GM18511 (cell line): ENCODE results near the gene PSD.

ENCODE experiments used
- ATAC-seq: cut with Tn5 transposase; IDR thresholded peaks from one replicate; pipeline ENCODE4 v1.9.1; 2021; ENCODE audit warnings: mild to moderate bottlenecking, moderate library complexity; ENCODE audit not compliant: unreplicated experiment

Gene PSD

DNA sequence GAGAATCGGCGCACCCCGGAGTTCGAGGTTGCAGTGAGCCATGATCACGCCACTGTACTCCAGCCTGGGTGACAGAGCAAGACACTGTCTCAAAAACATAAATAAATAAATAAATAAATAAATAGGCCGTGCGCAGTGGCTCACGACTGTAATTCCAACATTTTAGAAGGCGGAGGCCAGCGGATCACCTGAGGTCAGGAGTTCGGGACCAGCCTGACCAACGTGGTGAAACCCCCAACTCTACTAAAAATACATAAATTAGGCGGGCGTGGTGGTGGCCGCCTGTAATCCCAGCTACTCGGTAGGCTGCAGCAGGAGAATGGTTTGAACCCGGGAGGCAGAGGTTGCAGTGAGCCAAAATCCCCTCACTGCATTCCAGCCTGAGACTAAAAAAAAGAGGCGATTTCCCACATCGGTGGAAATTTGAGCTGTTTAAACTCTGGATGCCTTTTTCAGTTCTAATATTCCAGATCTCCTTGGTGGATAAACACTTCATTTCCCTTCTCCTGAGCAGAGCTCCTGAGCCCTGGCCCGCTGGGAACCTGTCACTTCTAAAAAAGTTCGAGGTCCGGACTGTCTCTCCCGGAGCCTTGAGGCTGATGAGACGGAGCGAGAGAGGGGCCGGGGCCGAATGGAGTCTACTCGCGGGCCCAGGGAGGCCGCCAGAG is 25.0 kb downstream of the PSD start:
- ATAC-seq: no peak

- ATAC-seq: no peak
Measured at GRCh38 chr10:102392306-102392705, 26.3 kb downstream of the PSD start.

GRCh38 chr10:102389894-102390293 is 28.7 kb downstream of the PSD start:
- ATAC-seq: no peak

DNA sequence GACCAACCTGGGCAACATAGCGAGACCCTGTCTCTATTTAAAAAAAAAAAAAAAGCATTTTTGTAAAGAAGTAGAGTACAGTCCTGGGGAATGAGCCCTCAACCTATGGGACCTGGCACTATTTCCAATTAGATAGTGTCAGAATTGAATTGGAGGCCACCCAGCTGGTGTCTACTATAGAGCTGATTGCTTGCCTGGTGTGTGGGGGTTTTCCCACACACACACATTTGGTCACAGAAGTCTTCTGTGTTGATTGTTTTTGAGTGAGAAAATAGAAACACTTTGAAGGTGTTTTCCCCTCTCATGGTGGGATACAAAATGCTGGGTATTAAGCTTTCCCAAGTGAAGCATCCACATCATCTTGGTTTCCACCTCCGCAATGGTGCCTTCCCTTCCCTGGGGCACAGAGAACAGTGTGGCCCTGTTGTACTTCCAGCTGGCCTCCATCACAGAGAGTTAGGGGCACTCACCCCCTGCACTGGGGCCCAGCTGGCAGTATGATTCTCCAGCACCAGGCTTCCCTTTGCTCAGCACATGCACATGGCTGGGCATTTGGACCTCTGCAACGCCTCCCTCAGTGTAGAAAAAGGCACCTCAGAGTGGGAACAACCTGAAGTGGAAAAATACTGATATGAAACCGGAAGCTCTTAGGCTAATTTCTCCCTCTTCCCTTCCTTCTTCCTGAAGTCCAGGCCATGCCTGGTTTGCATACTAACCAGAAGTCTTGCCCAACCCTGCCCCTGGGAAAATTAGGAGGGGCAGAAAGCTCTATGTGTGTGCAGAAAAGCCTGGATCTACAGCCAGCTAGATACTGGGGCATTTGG is 33.8 kb downstream of the PSD start:
- no peak for ATAC-seq

- no peak for ATAC-seq
Measured at GRCh38 chr10:102384053-102384452, 34.5 kb downstream of the PSD start.

- no peak for ATAC-seq
Measured at GRCh38 chr10:102382871-102383270, 35.7 kb downstream of the PSD start.

GRCh38 chr10:102381983-102382382 is 36.6 kb downstream of the PSD start:
- ATAC-seq: no peak

DNA sequence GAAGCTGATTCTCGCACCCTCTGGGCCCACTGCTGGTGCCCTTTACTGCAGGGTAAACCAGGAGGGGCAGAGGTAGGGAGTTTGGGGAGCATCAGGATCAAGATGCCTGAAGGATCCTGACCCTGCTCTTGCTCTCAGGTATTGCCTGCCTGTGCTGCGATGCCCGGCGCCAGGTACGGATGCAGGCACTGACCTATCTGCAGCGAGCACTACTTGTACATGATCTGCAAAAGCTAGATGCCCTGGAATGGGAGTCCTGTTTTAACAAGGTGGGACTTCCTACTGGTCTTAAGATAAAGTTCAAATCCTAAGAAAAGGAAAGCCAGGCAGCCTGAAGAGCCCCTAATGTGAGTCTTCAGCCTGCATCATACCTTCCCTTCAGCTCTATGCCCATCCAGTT is 39.2 kb downstream of the PSD start:
- no peak for ATAC-seq

DNA sequence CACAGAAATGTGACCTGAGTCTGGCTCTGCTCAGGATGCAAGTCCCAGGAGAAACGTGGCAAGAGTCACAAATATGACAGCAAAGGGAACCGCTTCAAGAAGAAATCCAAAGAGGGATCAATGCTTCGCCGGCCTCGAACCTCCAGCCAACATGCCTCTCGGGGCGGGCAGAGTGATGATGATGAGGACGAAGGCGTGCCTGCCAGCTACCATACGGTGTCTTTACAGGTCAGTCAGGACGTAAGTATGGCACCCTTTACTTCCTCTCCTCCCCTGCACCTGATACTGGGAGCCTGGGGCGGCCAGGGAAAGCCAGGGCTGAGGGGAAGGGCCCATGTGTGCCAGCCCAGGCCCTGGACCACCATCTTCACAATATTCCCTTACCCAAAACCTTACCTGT is 41.7 kb downstream of the PSD start:
- no peak for ATAC-seq

- no peak for ATAC-seq
Measured at GRCh38 chr10:102375867-102376266, 42.7 kb downstream of the PSD start.

DNA sequence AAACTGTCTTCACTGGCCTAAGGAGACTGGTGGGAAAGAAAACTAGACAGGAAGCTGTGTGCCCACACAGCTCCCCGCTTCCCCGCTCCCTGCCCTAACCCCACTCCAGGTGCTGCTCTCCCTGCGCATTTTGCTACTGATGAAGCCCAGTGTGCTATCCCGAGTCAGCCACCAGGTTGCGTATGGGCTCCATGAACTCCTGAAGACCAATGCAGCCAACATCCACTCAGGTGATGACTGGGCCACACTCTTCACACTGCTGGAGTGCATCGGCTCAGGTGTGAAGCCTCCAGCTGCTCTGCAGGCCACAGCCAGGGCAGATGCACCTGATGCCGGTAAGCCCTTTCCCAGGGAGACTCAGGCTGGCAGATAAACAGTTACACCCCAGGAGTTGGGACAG is 43.3 kb downstream of the PSD start:
- ATAC-seq: no peak

DNA sequence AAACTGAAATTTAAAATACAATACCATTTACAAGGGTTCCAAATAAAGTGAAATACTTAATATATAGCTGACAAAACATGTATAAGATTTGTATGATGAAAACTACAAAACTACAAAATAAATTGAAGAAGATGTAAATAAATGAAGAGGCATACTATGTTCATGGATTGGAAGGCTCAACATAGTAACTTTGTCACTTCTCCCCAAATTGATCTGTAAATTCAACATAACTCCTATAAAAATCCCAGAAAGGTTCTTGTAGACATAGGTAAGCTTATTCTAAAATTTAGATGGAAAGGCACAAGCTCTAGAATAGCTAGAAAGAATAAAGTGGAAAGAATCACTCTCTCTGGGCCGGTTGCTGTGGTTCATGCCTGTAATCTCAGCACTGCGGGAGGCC is 47.3 kb downstream of the PSD start:
- no peak for ATAC-seq

GRCh38 chr10:102368077-102368476 is 50.5 kb downstream of the PSD start:
- no peak for ATAC-seq

GRCh38 chr10:102367441-102367840 is 51.1 kb downstream of the PSD start:
- ATAC-seq: no peak

GRCh38 chr10:102358712-102359382 is 59.7 kb downstream of the PSD start:
- ATAC-seq: no peak

DNA sequence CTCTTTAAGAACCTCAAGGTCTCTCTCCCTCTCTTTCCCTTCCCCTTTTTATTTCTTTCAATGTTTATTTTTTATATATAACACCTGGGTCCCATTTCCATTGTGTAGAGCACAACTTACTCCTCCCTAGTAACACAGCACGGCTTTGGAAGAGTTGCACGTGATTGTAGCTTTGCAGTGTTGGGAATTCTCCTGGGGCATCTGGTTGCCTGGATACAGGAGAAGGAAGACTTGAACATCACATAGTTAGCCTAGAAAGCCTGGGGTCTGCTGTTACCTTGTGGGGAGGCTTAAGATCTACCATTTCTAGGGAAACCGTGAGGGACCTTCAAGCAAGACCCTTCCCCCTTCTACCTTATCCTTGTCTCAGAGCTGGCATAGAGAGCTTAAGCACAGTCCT is 64.1 kb downstream of the PSD start:
- ATAC-seq: no peak
